Hematopoietic multipotent progenitor cell treated with erythropoietin and hydrocortisone succinate and interleukin-3 and kit ligand, for 4 days (in vitro differentiated cells): Measurements from ENCODE around the gene NME2.
"Not testable (repeated sequence)": the region's sequence is repeated elsewhere in the genome, so short reads cannot be mapped to it uniquely, and the experiment has no call there.

Experiments used
- DNase-seq: peaks from one replicate; pipeline ENCODE4 v3.0.0-alpha.2; 2015

NME2 gene

DNA sequence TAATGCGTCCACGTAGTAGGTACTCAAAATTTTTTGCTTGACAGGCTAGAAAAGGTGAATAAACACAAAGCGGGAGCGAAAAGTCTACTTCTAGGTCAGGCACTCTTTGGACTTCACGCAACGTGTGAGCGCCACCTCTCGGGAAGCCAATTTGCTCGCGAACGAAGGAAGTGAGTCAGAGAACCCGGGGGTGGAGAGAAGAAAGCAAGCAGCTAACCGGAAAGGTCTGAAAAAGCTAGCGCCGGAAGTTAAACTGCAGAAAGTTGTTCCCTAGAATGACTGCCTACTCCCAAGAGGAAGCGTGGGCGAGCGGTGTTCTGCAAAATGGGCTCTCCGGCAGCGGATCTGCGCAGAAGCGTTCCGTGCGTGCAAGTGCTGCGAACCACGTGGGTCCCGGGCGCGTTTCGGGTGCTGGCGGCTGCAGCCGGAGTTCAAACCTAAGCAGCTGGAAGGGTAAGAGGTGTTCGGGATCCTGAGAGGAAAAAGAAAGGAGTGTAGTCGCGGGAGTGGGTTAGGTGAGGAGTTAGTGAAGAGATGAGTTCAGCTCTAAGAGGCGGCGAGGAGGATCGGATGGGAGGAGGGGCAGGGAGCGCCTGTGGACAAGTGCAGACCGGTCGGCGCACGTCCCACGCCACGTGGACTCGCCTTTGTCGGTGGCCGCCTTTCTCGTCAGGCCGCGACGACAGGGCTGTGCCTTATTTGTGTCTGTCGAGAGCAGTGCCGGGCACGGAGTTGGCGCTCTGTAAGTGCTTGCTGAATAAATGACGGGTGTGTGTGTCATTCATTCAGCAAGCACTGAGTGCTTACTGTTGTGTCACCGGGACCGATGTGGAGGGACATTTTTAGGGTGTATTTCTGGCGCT is 12.8 kb upstream of the NME2 start, which contains the start of gene NME1:
Gene NME1 (plus strand): TSS at position 350 of the 863 bp plus-strand sequence. CDS start 2,096 bp downstream, outside the sequence.
- DNase-seq, result peak; percentile 100

- DNase-seq, result peak; percentile 43
Observed at GRCh38 chr17:51154176-51154575, 12.0 kb upstream of the NME2 start.

GRCh38 chr17:51155416-51155815 is 10.8 kb upstream of the NME2 start:
- DNase-seq, result no peak

DNA sequence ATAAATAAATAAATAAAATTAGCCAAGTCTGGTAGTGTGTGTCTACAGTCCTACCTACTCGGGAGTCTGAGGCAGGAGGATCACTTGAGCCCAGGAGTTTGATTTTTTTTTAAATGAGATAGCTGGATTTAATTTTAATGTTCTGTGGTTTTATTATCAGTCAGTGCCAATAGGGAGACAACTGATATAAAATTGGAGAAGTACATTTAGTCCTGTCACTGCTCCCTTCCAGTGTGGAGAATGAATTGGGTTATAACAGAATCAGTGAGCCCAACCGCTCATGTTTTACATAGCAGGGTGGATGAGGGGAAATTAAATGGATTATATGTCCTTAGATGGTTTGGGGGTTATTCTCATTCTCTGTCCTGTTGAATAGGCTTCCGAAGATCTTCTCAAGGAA is 6.6 kb upstream of the NME2 start:
- DNase-seq, result peak; percentile 53

- no peak for DNase-seq
Observed at GRCh38 chr17:51161541-51161940, 4.7 kb upstream of the NME2 start.

DNA sequence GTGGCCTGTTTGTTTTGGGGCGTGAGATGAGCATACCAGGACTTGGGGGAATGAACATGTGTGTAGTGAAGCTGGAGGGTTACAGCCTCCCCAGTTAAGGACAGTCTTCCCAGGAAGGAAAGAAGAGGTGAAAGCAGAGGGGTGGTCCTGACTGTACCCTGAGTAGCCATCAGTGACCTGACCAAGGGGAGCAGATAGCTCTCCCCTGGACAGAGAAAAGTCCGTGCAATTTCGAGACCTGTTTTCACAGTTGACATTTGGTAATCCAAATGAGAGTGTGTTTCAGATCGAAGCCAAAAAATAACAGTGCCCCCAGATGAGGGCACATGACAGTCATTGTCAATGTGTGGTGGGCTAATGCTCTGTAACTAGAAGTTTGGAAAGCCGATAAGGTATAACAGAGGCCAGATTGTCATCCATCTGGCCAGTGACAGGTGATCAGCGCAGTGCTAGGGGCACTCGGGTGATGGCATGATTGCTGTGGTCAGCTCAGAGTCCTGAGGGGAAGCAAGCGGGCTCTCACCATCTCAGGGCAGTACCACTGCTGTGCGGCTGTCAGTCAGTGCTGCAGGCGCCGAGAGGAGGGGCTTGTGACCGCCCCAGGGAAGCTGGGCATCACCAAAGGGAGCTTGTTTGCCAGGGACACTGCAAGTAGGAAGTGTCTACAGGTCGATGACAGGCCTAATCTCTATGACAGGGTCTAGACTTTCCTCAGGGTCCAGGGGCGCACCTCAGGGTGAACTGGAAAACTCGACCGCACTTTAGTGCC is 1.1 kb upstream of the NME2 start:
- no peak for DNase-seq

- DNase-seq, result no peak
Observed at GRCh38 chr17:51165680-51166197, 472 bp upstream of the NME2 start.

DNA sequence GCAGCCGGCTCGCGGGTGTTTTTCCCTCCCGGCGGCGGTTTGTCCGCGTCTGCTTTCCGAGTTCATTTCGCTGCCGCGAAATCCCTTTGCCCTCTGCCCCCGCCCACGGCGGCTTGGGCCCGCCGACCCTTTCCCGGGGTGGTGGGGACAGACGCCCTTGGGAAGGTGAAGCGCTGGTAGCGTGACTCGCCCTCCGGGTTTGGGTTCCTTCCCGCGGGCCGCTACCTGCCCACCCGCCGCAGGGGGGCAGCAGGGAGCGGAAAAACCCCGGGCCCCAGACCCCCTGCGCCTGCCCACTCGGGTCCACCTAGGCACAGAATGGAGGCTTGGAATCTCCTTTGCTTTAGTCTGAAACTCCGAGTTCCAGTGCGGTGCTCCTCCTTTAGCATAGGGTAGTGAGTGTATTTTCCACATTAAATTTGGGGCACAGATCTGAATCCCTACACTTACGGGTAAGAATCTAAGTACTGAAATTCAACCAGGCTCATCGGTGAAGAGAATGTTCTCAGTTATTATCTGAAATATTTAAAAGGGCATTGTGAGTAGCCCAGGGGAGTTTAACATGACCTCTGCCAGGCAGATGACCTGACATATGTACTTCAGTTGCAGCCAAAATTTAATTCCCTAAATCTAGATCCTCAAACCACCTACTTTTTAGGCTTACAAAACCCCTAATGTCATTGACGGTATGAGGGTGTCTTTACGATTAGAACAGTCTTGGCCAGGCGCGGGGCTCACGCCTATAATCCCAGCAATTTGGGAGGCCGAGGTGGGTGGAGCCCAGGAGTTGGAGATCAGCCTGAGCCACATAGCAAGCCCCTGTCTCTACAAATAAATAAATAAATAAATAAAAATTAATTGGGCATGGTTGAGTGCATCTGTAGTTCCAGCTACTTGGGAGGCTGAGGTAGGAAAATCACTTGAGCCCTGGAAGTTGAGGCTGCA is 1.0 kb downstream of the NME2 start:
- DNase-seq, result peak; percentile 83

GRCh38 chr17:51169340-51169739 is 3.1 kb downstream of the NME2 start:
- DNase-seq, result no peak

- no peak for DNase-seq
Observed at GRCh38 chr17:51170736-51171135, 4.5 kb downstream of the NME2 start.

GRCh38 chr17:51172030-51172429 is 5.8 kb downstream of the NME2 start:
- DNase-seq, result not testable (repeated sequence)

- DNase-seq, result no peak
Observed at GRCh38 chr17:51180486-51180885, 14.3 kb downstream of the NME2 start.

- no peak for DNase-seq
Observed at GRCh38 chr17:51184124-51184523, 17.9 kb downstream of the NME2 start.

GRCh38 chr17:51185763-51186332 is 19.6 kb downstream of the NME2 start:
- no peak for DNase-seq

- DNase-seq, result no peak
Observed at GRCh38 chr17:51188271-51188833, 22.1 kb downstream of the NME2 start.

DNA sequence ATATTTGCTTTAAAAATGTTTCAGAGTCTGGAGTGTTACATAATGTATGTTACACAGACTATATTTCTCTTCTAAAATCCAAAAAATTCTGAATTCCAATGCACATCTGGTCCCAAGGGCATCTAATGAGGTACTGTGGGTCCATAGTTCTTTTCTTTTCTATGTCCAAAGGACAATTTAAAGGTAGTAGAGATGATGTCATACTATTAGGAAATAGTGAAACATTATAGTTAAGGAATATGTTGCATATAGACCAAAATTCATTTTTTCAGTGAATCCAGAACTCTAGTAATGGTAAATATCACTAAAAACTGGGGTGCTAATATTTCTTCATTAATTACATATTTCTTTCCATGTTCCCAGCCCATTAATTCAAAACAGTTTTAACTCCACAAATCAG is 23.0 kb downstream of the NME2 start:
- no peak for DNase-seq

DNA sequence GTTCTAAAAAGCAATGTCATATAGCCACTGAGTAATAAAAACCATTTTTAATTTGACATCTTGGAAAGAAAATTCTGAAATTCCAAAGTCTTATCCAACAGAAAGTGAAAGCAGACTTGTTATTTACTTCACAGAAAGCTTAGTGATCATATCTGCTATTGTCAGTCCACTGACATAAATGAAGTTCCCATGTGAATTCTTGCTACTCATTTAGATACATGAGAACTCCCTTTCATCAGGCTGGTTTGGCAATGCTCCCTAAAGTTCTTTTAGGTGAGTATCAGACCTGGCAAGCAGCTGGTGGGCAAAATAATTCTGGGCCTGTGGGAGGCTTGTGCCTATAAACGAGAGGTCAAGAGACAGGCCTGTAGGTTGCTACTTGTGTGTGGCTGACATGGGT is 23.4 kb downstream of the NME2 start:
- no peak for DNase-seq

DNA sequence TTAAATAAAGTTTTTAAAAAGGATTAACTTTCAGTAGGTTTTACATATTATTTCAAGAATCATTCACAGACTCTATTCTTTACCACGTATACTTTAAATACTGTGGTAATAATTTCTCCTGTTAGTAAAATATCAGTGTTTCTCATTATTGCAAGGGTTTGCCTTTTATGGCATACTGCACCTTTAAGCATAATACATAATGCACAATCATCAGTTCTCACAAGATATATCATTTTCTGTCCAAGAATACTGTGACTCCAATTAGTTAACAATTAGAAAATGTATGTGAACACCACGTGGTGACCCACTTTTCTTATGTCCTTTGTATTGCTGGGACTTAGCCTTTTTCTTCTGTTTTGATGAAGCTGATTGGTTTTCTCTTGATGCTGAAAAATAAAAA is 25.7 kb downstream of the NME2 start:
- no peak for DNase-seq

DNA sequence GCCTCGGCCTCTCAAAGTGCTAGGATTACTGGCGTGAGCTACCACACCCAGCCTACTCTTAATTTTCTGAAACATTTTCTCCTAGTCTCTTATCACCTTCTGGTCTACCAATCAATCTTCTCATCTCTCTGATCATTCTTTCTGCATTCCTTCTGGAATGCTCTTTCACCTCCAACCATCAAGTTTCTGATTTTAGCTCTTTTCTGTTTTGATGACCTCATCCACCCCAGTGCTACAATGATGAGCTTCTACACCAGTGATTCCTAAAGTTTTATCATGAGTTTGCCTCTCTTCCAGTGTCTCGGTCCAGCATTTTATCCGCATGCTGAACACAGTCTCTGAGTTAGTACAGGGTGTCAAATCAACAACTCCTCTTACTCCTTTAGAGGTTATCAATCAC is 31.5 kb downstream of the NME2 start:
- no peak for DNase-seq

- DNase-seq, result peak; percentile 77
Observed at GRCh38 chr17:51200295-51200694, 34.1 kb downstream of the NME2 start.

- DNase-seq, result no peak
Observed at GRCh38 chr17:51200846-51201245, 34.6 kb downstream of the NME2 start.

DNA sequence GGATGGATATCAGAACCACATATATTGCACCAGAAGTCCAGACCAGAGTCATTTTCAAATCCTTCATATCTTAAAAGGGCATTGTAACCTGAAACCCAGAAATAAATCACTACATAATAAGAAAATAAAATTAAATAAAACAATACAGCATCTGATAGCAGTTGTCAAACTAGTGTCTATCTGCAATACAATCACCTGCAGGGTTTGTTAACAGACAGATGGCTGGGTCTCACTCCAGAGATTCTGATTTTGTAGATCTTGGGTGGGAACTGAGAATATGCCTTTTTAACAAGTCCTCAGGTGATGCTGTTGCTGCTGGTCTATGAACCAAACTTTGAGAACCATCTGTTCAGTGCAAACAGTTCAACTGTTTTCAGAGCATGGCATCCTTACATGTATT is 37.6 kb downstream of the NME2 start:
- no peak for DNase-seq
